GM12875 (cell line): ENCODE measurements around the gene RPS6KA2.
"Not testable (repeated sequence)": the region's sequence is repeated elsewhere in the genome, so short reads cannot be mapped to it uniquely, and the experiment has no call there.

Experiments
- H3K4me3 ChIP-seq: one replicate; pipeline ENCODE4 v1.5.1; 2011; ENCODE audit warnings: low read depth, low read length, control low read depth
- TF ChIP-seq, protein P1 (sequence below): IDR thresholded peaks from 2 replicates; pipeline ENCODE4 v1.5.1; 2011; ENCODE audit warnings: low read depth, mild to moderate bottlenecking, control low read depth, inconsistent platforms, low read length, moderate library complexity, borderline replicate concordance; ENCODE audit not compliant: insufficient read depth

RPS6KA2 gene

DNA sequence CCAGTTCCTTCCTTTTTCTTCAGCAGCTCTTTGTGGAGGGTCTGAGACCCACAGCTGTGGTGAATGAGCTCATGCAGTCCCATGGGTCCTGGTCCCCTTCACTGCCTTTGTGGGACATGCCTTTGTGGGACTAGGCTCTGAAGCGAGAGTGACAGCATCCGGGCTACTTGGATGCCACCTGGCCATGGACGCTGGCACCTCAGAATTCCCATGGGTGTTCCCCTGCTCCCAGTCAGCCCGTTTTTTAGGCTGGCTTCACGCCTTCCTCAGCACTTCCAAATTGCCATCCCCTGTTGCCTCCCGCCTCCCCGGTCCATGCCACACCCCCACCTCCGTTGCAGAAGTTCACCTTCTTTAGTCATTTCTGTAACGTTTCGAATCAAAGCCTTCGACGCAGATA is 85.7 kb downstream of the RPS6KA2 start:
- no peak overlapping the region for H3K4me3 ChIP-seq
- TF ChIP-seq, protein P1, sequence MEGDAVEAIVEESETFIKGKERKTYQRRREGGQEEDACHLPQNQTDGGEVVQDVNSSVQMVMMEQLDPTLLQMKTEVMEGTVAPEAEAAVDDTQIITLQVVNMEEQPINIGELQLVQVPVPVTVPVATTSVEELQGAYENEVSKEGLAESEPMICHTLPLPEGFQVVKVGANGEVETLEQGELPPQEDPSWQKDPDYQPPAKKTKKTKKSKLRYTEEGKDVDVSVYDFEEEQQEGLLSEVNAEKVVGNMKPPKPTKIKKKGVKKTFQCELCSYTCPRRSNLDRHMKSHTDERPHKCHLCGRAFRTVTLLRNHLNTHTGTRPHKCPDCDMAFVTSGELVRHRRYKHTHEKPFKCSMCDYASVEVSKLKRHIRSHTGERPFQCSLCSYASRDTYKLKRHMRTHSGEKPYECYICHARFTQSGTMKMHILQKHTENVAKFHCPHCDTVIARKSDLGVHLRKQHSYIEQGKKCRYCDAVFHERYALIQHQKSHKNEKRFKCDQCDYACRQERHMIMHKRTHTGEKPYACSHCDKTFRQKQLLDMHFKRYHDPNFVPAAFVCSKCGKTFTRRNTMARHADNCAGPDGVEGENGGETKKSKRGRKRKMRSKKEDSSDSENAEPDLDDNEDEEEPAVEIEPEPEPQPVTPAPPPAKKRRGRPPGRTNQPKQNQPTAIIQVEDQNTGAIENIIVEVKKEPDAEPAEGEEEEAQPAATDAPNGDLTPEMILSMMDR: no peak

DNA sequence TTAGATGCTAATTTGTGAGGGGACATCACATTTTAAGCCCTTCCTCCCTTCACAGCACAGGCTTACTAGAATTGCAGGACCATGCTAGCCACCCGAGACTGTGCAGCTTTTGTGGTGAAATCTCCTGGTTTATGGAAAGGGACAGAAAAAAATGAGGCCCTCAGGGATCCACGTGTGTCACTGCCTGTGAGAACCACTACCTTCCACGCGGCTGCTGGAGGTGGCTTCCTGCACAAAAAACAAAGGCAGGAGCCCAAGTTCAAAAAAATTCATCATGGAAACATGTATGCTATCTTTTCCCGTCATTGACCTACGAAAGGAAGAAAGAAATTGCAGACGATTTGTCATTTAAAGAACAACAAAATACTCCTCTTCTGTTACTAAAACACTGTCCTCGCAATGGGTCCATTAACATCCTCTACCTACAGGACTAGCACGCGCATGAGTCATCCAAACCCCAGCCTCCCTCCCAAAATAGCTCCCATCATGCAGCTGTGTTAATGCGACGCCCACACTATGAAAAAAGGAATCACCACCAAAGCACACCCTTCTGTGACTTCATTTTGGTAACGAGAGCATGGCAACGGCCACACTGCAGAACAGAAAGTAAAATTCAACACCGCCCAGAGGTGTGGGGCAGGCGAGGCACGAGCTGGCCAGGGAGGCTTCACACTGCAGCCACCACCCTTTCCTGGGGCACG is 86.3 kb downstream of the RPS6KA2 start:
- TF ChIP-seq, protein P1: no peak
- H3K4me3 ChIP-seq: no peak overlapping the region

DNA sequence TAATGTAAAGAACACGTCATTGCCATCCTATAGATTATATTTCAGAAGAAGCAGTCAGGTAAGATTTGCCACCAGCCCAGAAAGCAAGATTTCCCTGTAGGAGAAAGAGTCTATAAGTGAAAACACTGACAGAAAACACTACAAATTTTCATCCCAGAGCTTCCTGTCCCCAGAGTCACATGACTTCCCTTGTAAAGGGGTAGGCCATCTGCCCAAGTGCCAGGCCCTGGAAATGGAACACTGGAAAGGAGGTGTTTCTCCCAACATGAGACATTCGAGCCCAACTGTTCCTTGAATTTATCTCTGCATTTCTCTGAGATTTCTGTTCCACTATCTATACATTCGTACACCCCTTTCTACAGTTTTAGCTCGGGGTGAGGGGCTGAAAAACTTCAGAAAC is 87.5 kb downstream of the RPS6KA2 start:
- TF ChIP-seq, protein P1: no peak
- H3K4me3 ChIP-seq: no peak overlapping the region

DNA sequence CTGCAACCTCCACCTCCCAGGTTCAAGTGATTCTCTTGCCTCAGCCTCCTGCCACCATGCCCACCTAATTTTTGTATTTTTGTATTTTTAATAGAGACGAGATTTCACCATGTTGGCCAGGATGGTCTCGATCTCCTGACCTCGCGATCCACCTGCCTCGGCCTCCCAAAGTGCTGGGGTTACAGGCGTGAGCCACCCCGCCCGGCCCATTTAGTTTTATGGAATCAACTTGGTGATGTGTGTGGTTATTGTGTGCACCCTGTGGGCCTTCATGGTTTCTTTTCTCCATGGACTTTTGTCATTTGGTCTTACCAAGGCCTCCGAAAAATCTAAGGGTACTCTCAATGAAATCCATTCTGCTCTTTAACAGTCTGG is 88.1 kb downstream of the RPS6KA2 start:
- H3K4me3 ChIP-seq: not testable (repeated sequence)

DNA sequence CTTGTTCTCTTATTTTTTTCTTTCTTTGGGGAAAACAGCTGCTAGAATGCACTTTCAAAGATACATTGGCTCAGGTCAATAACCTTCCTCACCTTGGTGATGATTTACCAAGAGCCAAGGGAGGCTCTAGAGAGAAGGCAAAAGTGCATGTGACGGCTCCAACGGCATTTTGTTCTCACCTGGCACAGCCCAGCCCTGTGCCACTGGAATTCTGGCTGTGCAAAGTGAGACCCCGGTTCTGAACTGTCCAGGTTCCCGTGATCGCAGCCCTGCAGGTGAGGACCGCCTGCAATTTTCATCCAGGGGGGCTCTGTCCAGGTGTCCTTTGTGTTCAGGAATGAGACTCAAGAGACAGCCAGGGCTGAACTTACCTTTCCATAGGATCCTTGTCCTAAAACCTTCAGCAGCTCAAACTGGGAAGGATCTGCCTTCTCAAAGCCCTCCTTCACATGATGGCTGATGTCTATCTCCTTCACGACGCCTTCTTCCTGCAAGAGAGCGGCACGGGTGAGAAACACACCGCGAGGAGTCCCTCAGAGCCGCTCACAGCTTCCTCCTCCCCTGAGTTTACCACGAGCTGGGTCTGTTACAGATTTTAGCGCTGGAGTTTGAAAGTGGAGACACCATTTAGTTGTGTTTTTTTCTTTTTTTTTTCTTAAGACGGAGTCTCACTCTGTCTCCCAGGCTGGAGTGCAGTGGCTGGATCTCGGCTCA is 88.6 kb downstream of the RPS6KA2 start:
- no peak overlapping the region for H3K4me3 ChIP-seq
- TF ChIP-seq, protein P1: no peak

DNA sequence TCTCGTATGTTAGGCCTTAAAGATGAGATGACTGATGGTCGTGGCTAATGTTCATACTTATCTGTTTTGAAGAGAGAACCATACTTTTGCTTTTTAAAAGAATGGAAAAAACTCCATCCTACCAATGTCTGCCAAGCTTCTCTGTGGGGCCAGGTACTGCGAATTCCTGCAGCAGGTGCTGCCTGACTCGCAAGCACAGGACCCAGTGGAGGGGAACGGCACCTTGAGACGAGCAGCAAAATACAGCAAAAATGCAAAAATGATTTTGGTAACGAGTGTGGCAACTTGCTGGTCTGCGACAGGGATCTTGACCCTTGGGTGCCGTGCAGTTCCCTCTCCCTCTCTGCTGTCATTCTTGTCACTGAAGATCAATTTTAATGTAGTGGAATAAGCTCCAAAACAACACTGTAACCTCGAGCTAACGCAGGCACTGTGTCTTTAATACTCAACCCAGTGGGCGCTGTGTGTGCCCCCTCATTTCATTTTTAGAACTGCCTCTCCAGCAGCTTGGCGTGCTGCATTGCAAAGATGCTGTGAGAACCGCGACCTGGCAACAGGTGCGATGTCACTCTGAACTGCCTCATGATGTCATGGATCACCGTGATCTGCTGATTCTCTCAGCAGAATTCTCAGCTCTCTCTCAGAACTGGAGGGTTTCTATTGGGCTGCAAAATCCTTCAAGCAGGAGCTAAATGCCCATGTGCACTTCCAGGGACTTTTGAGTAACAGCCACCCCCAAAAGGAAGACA is 92.2 kb downstream of the RPS6KA2 start:
- H3K4me3 ChIP-seq: no peak overlapping the region
- TF ChIP-seq, protein P1: no peak

DNA sequence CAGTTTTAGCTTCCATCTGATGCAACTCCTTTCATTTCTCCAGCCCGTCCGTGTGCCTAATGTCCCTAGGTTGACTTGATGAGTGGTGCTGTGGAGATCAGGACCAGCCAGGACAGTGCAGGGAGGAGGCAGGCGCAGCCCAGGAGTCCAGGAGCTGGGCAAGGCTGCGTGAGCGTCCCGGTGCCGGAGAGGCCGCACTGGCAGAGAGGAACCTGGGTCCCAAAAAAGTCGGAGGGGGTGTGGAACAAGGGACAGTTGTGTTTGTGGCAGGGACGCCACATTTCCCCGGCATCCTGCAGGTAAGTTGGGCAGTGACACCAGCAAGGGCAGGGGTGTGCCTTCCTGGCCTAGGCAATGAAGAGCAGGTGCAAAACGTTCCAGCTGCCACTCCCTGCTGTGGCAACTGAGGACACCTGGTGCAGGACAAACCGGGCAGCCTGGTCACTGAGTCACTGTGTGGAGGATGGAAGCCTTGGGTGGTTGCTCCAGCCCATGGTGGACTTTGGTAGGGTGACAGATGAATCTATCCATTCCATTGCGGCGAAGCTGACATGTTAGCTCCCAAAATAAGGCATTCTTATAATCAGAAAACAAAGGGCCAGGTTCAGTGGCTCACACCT is 93.7 kb downstream of the RPS6KA2 start:
- TF ChIP-seq, protein P1: no peak
- no peak overlapping the region for H3K4me3 ChIP-seq
